AG09309 (cell line): ENCODE measurements around the gene FAM221B.

Experiments
- DNase-seq: peaks from one replicate; pipeline ENCODE4 v3.0.0-alpha.2; 2010; ENCODE audit warnings: low read depth
- H3K4me3 ChIP-seq: 2 replicates; pipeline ENCODE4 v1.5.1; 2011; ENCODE audit warnings: mild to moderate bottlenecking, low read depth, low read length, moderate library complexity; ENCODE audit not compliant: control insufficient read depth
- TF ChIP-seq, protein P1 (sequence below): IDR thresholded peaks from 2 replicates; pipeline ENCODE4 v1.5.1; 2011; ENCODE audit warnings: mild to moderate bottlenecking, low read depth, low read length, inconsistent platforms; ENCODE audit not compliant: insufficient read depth, control insufficient read depth; ENCODE audit errors: missing control alignments

Gene FAM221B

DNA sequence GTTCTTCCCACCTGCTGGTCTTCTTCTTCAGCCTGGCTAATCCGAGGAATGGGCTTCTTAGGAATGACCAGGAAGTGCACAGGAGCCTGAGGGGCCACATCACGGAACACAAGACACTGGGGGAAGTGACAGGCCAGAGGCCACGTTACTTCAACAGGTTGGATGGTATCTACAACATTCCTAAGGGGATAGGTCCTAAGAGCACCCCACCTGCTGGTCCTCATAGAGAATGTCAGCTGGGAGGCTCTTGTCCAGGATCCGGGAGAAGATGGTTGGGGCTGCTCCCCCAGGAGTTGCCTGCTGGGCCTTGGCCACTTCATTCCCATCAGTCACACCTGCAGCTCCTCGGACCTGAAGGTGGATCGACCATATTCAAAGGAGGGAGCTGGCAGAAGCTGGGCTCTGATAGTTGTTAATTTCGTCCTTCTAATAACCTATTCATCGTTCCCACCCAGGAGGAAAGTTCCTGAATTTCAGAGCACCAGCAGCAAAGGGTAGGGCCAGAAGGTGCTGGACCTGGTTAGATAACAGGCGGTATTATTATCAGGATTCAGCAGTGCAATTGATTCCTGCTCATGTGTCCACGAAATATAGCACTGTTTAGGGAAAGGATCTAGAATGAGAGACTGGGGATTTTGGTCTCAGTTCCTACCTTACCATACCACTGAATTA, 15.0 kb downstream of the FAM221B start:
- TF ChIP-seq, protein P1, sequence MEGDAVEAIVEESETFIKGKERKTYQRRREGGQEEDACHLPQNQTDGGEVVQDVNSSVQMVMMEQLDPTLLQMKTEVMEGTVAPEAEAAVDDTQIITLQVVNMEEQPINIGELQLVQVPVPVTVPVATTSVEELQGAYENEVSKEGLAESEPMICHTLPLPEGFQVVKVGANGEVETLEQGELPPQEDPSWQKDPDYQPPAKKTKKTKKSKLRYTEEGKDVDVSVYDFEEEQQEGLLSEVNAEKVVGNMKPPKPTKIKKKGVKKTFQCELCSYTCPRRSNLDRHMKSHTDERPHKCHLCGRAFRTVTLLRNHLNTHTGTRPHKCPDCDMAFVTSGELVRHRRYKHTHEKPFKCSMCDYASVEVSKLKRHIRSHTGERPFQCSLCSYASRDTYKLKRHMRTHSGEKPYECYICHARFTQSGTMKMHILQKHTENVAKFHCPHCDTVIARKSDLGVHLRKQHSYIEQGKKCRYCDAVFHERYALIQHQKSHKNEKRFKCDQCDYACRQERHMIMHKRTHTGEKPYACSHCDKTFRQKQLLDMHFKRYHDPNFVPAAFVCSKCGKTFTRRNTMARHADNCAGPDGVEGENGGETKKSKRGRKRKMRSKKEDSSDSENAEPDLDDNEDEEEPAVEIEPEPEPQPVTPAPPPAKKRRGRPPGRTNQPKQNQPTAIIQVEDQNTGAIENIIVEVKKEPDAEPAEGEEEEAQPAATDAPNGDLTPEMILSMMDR: peak; percentile 45
- no peak for DNase-seq
- no peak overlapping the region for H3K4me3 ChIP-seq

DNA sequence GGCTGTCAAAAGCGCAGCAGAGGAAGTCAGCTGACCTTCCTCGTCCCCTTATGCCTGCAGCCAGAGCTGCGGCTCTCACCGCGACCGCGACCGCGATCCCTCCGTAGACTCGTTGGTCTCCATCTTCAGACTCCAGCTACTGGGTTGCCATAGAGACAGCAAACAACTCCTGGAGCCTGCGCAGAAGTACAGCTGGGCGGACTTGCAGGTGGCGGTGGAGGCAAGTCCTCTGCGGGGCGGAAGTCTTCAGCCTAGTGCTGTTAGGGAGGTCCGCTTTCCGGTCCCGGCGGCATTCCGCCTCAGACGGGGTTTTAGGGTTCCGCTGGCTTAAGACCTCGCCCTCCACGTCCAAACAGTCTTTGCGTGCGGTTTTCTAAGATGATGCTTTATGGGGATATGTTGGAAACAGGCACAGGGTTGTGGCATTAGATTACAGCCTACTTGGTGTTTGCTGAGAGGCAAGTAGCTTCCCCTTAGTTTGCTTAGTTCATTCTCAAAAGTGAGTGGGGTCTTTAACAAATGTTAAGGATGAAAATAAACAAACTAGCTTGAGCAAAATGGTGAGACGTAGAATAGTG, 16.4 kb downstream of the FAM221B start, which contains the start of gene SPAG8:
Gene SPAG8, minus strand, starts transcription at position 238 of the 578 bp plus-strand sequence. Its CDS starts 115 bp downstream, at position 123.
- peak within 1 kb of the TSS; percentile 51 for H3K4me3 ChIP-seq
- TF ChIP-seq, protein P1: no peak
- DNase-seq: peak; percentile 85

DNA sequence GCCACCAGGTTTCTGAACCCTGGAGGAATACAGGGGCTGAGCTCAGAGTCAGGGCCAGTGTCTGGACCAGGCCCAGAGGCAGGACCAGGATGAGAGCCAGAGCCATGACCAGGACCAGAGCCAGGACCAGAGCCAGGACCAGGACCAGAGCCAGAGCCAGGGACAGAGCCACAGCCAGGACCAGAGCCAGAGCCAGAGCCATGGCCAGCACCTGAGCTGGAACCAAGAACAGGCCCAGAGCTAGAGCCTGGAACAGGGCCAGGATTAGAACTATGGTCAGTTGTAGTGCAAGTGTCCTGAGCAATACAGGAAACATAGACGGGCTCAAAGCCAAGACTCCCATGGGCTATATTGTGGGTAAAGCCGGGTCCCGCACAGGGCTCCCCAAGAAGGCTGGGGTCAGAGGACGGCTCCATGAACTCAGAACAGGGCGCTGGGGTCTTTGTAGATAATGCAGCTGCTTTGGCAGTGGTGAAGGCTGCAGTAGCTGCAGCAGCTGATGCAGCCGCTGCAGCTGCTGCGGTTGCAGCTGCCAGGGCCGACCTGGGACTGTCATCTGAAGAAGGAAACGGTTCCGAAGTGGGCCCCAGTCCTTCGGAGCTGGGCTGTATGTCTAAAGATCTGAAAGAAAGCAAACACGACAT, 17.0 kb downstream of the FAM221B start:
- peak overlapping the region; percentile 51 for H3K4me3 ChIP-seq
- DNase-seq: no peak
- TF ChIP-seq, protein P1: no peak

DNA sequence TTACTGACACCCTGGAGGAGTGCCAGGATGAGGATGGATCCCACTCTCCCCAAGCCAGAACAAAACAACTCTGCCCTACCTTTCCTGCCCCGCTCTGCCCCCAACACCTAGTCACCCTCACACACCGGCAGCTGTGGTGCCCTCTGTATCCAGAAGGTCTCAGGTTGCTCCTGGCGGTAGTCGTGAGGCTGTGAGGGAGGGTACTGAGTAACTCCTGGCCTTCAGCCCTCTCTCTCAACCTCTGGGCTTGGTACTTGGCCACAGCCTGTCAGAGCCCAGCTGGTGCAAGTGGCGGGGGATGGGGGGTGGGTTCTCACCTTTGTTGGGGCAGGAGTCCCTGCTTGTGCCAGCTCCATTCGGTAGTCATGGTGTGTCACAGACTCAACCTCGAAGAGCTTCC, 18.4 kb downstream of the FAM221B start:
- TF ChIP-seq, protein P1: no peak
- H3K4me3 ChIP-seq: no peak overlapping the region
- DNase-seq: no peak

DNA sequence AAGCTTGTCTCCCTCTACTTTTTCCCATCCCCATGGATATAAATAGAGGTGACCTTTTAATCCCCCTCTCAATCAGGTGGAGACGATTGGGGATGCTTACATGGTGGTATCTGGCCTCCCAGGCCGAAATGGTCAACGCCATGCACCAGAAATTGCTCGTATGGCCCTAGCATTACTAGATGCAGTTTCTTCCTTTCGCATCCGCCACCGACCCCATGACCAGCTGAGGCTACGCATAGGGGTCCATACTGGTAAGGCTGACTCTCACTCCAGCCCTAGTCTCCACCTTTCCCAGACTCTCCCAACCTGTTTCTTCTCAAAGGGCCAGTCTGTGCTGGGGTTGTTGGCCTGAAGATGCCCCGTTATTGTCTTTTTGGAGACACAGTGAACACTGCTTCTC, 20.1 kb downstream of the FAM221B start:
- DNase-seq: no peak
- TF ChIP-seq, protein P1: no peak
- H3K4me3 ChIP-seq: no peak overlapping the region

DNA sequence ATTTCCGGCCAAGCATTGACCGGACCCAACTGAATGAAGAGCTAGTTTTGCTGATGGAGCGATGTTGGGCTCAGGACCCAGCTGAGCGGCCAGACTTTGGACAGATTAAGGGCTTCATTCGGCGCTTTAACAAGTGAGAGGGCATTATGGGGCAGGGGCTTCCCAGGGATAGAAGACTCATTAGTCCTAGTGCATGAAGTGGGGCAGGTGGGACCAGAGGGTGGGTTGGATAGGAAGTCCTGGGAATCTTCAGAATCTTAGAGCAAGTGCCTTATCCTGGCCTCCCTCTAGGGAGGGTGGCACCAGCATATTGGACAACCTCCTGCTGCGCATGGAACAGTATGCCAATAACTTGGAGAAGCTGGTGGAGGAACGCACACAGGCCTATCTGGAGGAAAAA, 22.4 kb downstream of the FAM221B start:
- no peak for DNase-seq
- TF ChIP-seq, protein P1: no peak
- H3K4me3 ChIP-seq: no peak overlapping the region
